Stimulated activated CD4-positive, alpha-beta T cell treated with anti-CD3 and anti-CD28 coated beads, Interleukin-15, amount 100 ng/mL, for 24 hours (primary cell): ENCODE data around the gene LOXL4.

Experiments used
- DNase-seq: peaks from one replicate; pipeline ENCODE4 v3.0.0-alpha.2; 2020

Gene LOXL4

GRCh38 chr10:98267894-98268693 is at the start of gene LOXL4:
TSS of gene LOXL4 (minus strand) at chr10:98268194. CDS start at chr10:98263019, 5,175 bp downstream.
- no peak for DNase-seq

- DNase-seq = no peak
Observed at GRCh38 chr10:98316661-98317060, 48.7 kb upstream of the LOXL4 start.

DNA sequence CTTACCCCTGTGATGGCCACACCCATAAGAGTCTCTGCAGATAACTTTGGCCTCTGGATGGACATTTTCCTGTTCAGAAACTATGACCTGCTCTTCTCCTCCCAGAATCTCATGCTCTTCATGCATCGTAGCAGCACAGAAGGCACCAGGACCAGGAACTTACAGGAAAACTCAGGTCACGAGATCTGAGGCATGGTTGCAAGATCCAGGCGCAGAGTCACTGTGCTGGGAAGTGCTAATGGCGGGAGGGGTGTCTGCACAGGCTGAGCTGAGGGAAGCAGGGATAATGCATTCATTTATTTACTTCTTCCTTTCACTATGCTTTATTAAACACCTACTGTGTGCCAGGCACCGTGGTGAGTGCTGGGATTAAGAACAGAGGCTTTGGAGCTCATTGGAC is 48.2 kb upstream of the LOXL4 start:
- no peak for DNase-seq

- no peak for DNase-seq
Observed at GRCh38 chr10:98314532-98315284, 46.7 kb upstream of the LOXL4 start.

GRCh38 chr10:98313598-98313997 is 45.6 kb upstream of the LOXL4 start:
- no peak for DNase-seq

GRCh38 chr10:98312822-98313221 is 44.8 kb upstream of the LOXL4 start:
- DNase-seq = no peak

DNA sequence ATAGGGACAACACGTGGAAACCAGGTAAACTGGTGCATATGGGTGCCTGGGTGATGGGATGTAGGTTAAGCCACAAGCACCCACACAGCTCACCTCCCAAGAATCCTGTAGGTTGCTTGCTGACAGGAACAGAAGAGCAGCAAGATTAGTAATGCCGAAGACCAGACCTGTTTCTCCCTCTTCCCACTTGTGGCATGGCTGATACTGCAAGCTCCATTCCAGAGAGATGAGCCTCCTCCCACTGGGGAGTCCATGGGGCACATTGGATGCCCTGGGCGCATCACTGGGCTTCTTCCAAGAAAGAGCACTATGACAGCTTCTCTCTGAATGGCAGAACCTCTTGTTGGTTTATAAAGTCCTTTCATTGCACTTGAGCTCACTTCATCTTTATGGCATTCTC is 44.4 kb upstream of the LOXL4 start:
- no peak for DNase-seq

- DNase-seq = no peak
Observed at GRCh38 chr10:98310701-98311100, 42.7 kb upstream of the LOXL4 start.

- peak; percentile 43 for DNase-seq
Observed at GRCh38 chr10:98309366-98310355, 41.7 kb upstream of the LOXL4 start.

DNA sequence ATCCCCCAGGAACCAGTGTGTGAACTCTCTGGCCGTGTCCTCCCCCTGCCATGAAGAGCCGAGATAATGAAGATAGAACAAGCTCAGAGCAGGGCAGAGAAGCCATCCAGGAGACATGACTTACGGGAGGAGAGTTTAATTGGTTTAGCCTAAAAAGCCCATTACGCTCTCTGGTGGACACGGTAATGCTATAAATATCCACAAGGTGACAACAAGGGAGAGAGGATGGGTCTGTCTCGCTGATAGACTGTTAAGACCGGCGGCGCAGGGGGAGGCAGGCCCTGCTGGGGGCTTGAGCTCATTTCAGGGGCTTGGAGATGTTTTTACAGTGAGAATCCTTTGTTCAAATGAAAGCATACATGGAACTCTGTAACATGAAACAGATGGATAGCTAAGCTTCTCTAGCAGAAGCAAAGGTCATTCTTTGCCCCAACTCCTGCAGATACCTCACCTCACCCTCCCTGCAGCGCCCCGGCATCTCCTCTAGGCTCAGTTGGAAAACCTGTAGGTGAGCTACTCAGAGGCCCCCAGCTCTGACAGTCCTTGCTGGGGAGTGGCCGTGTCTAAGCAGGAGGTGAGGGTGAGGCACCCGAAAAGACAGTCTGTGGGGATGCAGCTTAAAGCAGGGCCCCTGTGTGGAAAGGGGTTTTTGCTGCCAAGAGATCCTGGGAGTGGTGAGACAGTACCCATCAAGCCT is 40.8 kb upstream of the LOXL4 start:
- DNase-seq = no peak

- no peak for DNase-seq
Observed at GRCh38 chr10:98307916-98308541, 40.0 kb upstream of the LOXL4 start.

DNA sequence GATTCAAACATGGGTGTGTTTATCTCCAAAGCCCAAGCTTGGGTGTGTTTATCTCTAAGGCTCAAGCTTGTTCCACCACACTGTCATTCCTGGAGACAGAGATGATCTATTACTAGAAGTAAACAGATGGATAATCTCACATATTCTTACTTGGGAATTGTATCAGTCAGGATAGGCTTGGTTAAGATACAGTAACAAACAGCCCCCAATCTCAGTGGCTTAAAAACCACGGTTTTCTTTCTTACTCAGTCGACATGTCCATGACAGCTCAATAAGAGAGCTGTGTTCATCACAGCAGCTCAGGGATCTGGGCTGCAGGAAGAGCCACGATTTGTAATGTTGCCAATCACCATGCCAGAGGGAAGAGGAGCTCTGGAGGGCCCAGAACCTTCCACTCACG is 38.5 kb upstream of the LOXL4 start:
- DNase-seq = no peak

- no peak for DNase-seq
Observed at GRCh38 chr10:98303569-98303968, 35.6 kb upstream of the LOXL4 start.

- DNase-seq = no peak
Observed at GRCh38 chr10:98302741-98303365, 34.9 kb upstream of the LOXL4 start.

DNA sequence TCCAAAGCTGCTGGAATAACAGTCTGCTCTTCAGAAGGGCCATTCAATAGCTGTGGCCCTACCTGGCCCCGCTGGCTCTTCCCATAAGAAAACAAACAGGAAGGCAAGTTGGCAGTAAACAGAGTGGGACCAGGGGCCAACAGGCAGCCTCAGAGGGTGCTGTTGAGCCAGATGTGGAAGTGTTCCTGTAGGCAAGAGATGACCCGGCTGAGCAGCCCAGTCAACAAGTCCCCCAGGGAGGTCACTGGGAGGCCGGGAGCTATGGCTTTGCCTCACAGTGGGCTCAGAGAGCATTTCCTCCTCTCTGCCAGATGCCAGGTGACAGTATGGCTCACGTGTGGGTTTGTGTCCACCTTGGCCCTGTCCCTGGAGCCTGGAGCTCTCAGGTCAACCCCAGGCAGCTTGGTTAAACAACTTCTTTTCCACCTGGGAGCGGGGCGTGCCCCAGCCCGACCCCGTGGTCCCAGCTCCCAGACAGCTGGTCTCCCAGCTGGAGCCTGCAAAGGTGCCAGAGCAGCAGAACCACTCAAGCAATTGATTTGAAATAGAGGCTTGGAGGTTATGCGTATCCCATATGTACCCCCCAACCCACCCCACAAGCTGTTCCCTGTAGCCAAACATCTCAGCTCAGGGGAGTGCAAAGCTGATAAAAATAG is 33.8 kb upstream of the LOXL4 start:
- DNase-seq = no peak

DNA sequence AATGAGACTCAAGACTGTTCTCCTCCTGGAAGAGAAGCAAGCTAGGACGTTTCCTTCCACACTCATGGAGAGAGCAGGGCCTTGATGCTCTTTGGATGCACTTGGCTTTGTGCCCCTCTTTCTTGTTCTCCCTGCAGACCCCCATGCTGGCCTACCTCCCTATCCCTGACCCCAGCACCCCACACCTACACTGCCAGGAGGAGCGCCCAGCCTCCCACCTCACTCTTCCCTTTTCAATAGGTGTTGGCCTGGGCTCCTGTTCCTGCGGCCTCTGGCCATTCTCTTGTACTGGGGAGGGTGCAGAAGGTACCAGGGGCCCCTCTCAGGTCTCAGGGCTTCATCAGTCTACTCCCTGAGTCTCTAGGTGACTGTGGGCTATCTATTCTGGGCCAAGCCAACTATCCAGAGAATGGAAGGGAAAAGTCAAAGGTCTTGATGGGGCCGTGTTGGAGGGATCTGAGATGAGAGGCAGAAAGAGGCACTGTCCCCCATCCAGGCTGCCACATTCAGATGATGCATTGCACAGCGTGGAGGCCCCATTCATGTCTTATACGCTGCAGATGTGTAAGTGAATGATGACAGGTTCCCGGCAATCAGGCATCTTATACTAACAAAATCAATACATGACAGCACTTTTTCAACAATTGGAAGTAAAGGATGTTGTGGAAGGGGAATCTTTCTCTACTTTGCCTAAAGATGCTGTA is 32.7 kb upstream of the LOXL4 start:
- DNase-seq = no peak

DNA sequence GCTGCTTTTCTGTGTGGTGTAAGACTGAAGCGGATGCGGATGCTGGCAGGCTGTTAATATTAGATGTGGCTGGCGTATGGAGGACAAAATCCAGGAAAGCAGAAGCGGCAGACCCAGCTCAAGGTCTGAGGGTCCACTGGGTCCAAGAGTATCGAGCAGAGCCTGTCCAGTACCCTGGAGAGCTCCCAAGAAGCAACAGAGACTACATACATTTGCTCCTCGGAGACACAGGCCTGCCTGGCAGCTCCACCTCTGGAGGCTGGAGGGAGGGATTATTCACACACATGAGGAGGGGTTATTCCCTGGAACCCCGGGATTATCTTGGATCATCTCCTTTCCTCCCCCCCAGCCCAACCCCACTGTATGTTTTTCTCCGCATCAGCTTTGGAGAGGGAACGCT is 31.3 kb upstream of the LOXL4 start:
- no peak for DNase-seq

DNA sequence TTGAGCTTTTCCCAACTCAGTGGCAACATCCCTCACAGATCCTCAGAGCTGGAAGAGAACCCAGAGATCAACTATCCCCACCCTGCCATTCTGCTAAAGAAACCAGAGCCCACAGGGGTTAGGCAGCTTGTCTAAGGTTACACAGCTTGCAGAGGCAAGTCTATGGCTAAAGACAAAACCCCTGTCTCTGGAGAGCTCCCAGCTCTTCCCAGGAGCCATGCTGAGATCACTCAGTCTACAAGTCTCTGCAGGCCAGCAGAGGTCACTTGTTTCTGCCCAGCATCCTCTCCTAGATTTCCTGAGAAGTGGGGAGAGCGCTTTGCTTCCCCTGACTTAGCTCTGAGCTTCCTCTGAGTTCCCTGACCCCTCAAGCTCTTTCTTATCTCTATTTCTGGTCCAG is 28.5 kb upstream of the LOXL4 start:
- DNase-seq = no peak

DNA sequence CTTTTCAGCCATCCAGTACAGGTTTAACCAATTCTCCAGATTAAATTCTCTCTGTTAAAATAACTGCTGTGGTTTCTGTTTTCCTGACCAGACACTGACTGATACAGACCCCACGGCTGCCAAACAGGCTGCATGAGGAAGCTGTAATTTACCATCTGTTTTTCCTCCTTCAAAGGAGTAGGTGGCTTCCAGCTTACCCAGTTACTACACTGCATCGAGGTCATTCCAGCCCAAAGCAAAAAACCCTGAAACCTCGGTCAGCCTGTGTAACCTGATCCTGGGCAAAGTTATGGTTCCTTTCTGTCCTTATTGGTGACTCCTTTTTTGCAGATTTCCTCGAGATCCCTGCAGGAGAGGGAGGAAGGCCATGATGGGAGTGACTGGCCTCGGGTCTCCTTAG is 27.9 kb upstream of the LOXL4 start:
- DNase-seq = no peak

GRCh38 chr10:98295401-98295811 is 27.4 kb upstream of the LOXL4 start:
- no peak for DNase-seq
